PFSK-1 (cell line): ENCODE results near the gene PITRM1.

ENCODE experiments used
- POLR2AphosphoS5 ChIP-seq: IDR thresholded peaks from 2 replicates; pipeline ENCODE4 v1.6.1; 2012; ENCODE audit warnings: low read depth, mild to moderate bottlenecking, control low read depth, low read length, moderate library complexity
- REST ChIP-seq, 2 experiments: IDR thresholded peaks; 2 replicates each; pipeline versions ENCODE4 v1.6.1 to v1.8.0; 2011 to 2012; ENCODE audit warnings: low read depth in 2 of 2, low read length in 2 of 2, control low read depth in 1 of 2, inconsistent platforms in 1 of 2, mild to moderate bottlenecking in 1 of 2, moderate library complexity in 1 of 2; ENCODE audit not compliant: insufficient read depth in 1 of 2
- SIN3A ChIP-seq: IDR thresholded peaks from 2 replicates; pipeline ENCODE4 v1.6.1; 2012; ENCODE audit warnings: mild to moderate bottlenecking, low read length, moderate library complexity, borderline replicate concordance; ENCODE audit not compliant: insufficient read depth
- TAF1 ChIP-seq: IDR thresholded peaks from 2 replicates; pipeline ENCODE4 v1.6.1; 2012; ENCODE audit warnings: low read length, control low read depth, borderline replicate concordance; ENCODE audit not compliant: insufficient read depth

GRCh38 chr10:3125527-3126170 is 46.9 kb downstream of the PITRM1 start:
- no peak for TF ChIP-seq REST (IDR thresholded peaks at IDR 0.05; ENCODE audit: insufficient read depth in 1 of 2, low read depth in 2 of 2, low read length in 2 of 2)
- no peak for TF ChIP-seq TAF1
- TF ChIP-seq POLR2AphosphoS5 = no peak
- TF ChIP-seq SIN3A = no peak
